ENCODE measurements around the gene PHLDB1.
"Not testable (repeated sequence)": the region's sequence is repeated elsewhere in the genome, so short reads cannot be mapped to it uniquely, and the experiment has no call there.

PHLDB1 gene

GRCh38 chr11:118687906-118688305, 80.5 kb downstream of the PHLDB1 start:
- TF ChIP-seq EZH2phosphoT487 (IDR thresholded peaks at IDR 0.05; ENCODE audit: borderline replicate concordance, low read length) (no peak), CTCF (IDR thresholded peaks at IDR 0.05; ENCODE audit: low read depth, low read length, poor library complexity, severe bottlenecking) (no peak)
- H3K4me1 ChIP-seq (ENCODE audit: control insufficient read depth, low read length): peaks cover 7% of the 10 kb centered on the region
- no peaks in the 10 kb centered on the region for H3K9me3 ChIP-seq (ENCODE audit: control insufficient read depth, insufficient read depth, low read length)
- no peaks in the 10 kb centered on the region for H3K36me3 ChIP-seq (ENCODE audit: control insufficient read depth, low read length)
- peaks cover 4% of the 10 kb centered on the region for H3K27me3 ChIP-seq (ENCODE audit: control insufficient read depth, low read length)
- H3K27ac ChIP-seq (ENCODE audit: low read depth, low read length): no peak overlapping the region
- H3K4me3 ChIP-seq (ENCODE audit: low read length): no peak overlapping the region
- H3F3A ChIP-seq (ENCODE audit: control insufficient read depth, insufficient read depth): no peaks in the 10 kb centered on the region
- no peaks in the 10 kb centered on the region for H3K79me2 ChIP-seq (ENCODE audit: control insufficient read depth, low read length)
- H3K9me2 ChIP-seq (replicated peaks; ENCODE audit: control insufficient read depth, low read length): no peaks in the 10 kb centered on the region
- H4K20me1 ChIP-seq (ENCODE audit: control insufficient read depth, insufficient read depth, low read depth, low read length): no peaks in the 10 kb centered on the region
- no peak overlapping the region for H3K4me2 ChIP-seq (ENCODE audit: low read length)

- H4K20me1 ChIP-seq (ENCODE audit: control insufficient read depth, insufficient read depth, low read depth, low read length); H3K36me3 ChIP-seq (ENCODE audit: control insufficient read depth, low read length); H3K9me2 ChIP-seq (replicated peaks; ENCODE audit: control insufficient read depth, low read length); H3K27me3 ChIP-seq (ENCODE audit: control insufficient read depth, low read length); H3K4me3 ChIP-seq (ENCODE audit: low read length); H3K4me2 ChIP-seq (ENCODE audit: low read length); H3K9me3 ChIP-seq (ENCODE audit: control insufficient read depth, insufficient read depth, low read length); H3F3A ChIP-seq (ENCODE audit: control insufficient read depth, insufficient read depth); H3K79me2 ChIP-seq (ENCODE audit: control insufficient read depth, low read length); H3K27ac ChIP-seq (ENCODE audit: low read depth, low read length); H3K4me1 ChIP-seq (ENCODE audit: control insufficient read depth, low read length): not testable (repeated sequence)
Measured at GRCh38 chr11:118688339-118688738, 80.9 kb downstream of the PHLDB1 start.

GRCh38 chr11:118688851-118689502, 81.6 kb downstream of the PHLDB1 start:
- TF ChIP-seq CTCF (IDR thresholded peaks at IDR 0.05; ENCODE audit: low read depth, low read length, poor library complexity, severe bottlenecking): no peak
- TF ChIP-seq EZH2phosphoT487 (IDR thresholded peaks at IDR 0.05; ENCODE audit: borderline replicate concordance, low read length): no peak
- Histone ChIP-seq H4K20me1 (ENCODE audit: control insufficient read depth, insufficient read depth, low read depth, low read length) (no peaks in the 10 kb centered on the region), H3F3A (ENCODE audit: control insufficient read depth, insufficient read depth) (no peaks in the 10 kb centered on the region), H3K9me3 (ENCODE audit: control insufficient read depth, insufficient read depth, low read length) (no peaks in the 10 kb centered on the region), H3K4me2 (ENCODE audit: low read length) (no peak overlapping the region), H3K9me2 (replicated peaks; ENCODE audit: control insufficient read depth, low read length) (no peaks in the 10 kb centered on the region), H3K4me1 (ENCODE audit: control insufficient read depth, low read length) (peaks cover 7% of the 10 kb centered on the region), H3K27me3 (ENCODE audit: control insufficient read depth, low read length) (peaks cover under 1% of the 10 kb centered on the region; the same call in 1 of the 2 replicates), H3K4me3 (ENCODE audit: low read length) (no peak overlapping the region), H3K79me2 (ENCODE audit: control insufficient read depth, low read length) (no peaks in the 10 kb centered on the region), H3K27ac (ENCODE audit: low read depth, low read length) (no peak overlapping the region), H3K36me3 (ENCODE audit: control insufficient read depth, low read length) (no peaks in the 10 kb centered on the region)

- H3F3A ChIP-seq (ENCODE audit: control insufficient read depth, insufficient read depth): no peaks in the 10 kb centered on the region
- no peak overlapping the region for H3K4me3 ChIP-seq (ENCODE audit: low read length)
- no peak for TF ChIP-seq EZH2phosphoT487 (IDR thresholded peaks at IDR 0.05; ENCODE audit: borderline replicate concordance, low read length)
- no peak for TF ChIP-seq CTCF (IDR thresholded peaks at IDR 0.05; ENCODE audit: low read depth, low read length, poor library complexity, severe bottlenecking)
- H3K4me2 ChIP-seq (ENCODE audit: low read length): peak overlapping the region; percentile 74; the same call in 1 of the 2 replicates
- H3K4me1 ChIP-seq (ENCODE audit: control insufficient read depth, low read length): peaks cover 7% of the 10 kb centered on the region
- no peak overlapping the region for H3K27ac ChIP-seq (ENCODE audit: low read depth, low read length)
- no peaks in the 10 kb centered on the region for H3K79me2 ChIP-seq (ENCODE audit: control insufficient read depth, low read length)
- no peaks in the 10 kb centered on the region for H4K20me1 ChIP-seq (ENCODE audit: control insufficient read depth, insufficient read depth, low read depth, low read length)
- no peaks in the 10 kb centered on the region for H3K9me3 ChIP-seq (ENCODE audit: control insufficient read depth, insufficient read depth, low read length)
- no peaks in the 10 kb centered on the region for H3K27me3 ChIP-seq (ENCODE audit: control insufficient read depth, low read length)
- H3K36me3 ChIP-seq (ENCODE audit: control insufficient read depth, low read length): no peaks in the 10 kb centered on the region
- H3K9me2 ChIP-seq (replicated peaks; ENCODE audit: control insufficient read depth, low read length): no peaks in the 10 kb centered on the region
Measured at GRCh38 chr11:118689503-118689851, 82.1 kb downstream of the PHLDB1 start.
